Fibroblast of lung (primary cell): ENCODE data around the gene GSTK1.

Source experiments
- EZH2 ChIP-seq: IDR thresholded peaks from 2 replicates; pipeline ENCODE4 v1.5.1; 2012; ENCODE audit warnings: low read length, control low read depth, mild to moderate bottlenecking; ENCODE audit errors: missing control alignments
- TF ChIP-seq, protein P1 (sequence below), 2 donors: IDR thresholded peaks in 1 of 2; conservative IDR thresholded peaks in 1 of 2; 1 replicate in 1 of 2; 2 replicates in 1 of 2; pipeline ENCODE4 v1.5.1; 2011 to 2012; ENCODE audit warnings: low read length in 2 of 2, control low read depth in 1 of 2, inconsistent platforms in 1 of 2, low read depth in 1 of 2, mild to moderate bottlenecking in 1 of 2

DNA sequence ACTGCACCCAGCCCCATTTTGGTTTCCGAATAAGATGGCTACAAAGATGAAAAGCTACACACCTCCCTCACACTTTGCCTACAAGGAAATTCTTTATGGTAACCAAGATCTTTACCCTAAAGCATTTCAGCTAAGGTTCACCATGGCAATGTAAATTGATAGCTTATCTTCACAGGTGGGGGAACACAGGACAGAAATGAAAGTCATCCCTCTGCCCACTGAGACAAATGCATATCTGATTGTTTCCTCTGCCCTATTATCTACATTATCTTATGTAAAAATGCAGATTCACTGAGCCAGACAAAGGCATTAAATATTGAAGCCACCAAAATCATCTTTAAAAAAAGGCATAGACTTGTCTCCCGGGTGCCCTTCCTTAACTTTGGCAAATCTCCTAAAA, 18.3 kb downstream of the GSTK1 start:
- TF ChIP-seq, protein P1, sequence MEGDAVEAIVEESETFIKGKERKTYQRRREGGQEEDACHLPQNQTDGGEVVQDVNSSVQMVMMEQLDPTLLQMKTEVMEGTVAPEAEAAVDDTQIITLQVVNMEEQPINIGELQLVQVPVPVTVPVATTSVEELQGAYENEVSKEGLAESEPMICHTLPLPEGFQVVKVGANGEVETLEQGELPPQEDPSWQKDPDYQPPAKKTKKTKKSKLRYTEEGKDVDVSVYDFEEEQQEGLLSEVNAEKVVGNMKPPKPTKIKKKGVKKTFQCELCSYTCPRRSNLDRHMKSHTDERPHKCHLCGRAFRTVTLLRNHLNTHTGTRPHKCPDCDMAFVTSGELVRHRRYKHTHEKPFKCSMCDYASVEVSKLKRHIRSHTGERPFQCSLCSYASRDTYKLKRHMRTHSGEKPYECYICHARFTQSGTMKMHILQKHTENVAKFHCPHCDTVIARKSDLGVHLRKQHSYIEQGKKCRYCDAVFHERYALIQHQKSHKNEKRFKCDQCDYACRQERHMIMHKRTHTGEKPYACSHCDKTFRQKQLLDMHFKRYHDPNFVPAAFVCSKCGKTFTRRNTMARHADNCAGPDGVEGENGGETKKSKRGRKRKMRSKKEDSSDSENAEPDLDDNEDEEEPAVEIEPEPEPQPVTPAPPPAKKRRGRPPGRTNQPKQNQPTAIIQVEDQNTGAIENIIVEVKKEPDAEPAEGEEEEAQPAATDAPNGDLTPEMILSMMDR (conservative IDR thresholded peaks at IDR 0.05 in 1 of 2, IDR thresholded peaks at IDR 0.05 in 1 of 2; ENCODE audit: low read depth in 1 of 2, low read length in 2 of 2) = no peak
- no peak for TF ChIP-seq EZH2
